Neural crest cell (in vitro differentiated cells): ENCODE measurements around the gene PIP5K1B. TPM values are rescaled to one million over a fixed set of nuclear protein-coding genes. Genes with fewer than 3 reads are reported as not detected.

Experiments used
- DNase-seq: peaks from one replicate; pipeline ENCODE4 v3.0.0; 2021; ENCODE audit warnings: low read depth, mixed read lengths, low spot score
- H3K27ac Mint-ChIP-seq: one replicate; pipeline ENCODE4 v1.8.0; 2021; ENCODE audit warnings: mild to moderate bottlenecking, mixed read lengths; ENCODE audit not compliant: unreplicated experiment
- H3K27me3 Mint-ChIP-seq: 2 replicates; pipeline ENCODE4 v1.8.0; 2021; ENCODE audit warnings: low read depth, mild to moderate bottlenecking, mixed read lengths
- H3K36me3 Mint-ChIP-seq: 2 replicates; pipeline ENCODE4 v1.8.0; 2021; ENCODE audit warnings: low read depth, mild to moderate bottlenecking, mixed read lengths
- H3K4me1 Mint-ChIP-seq: 2 replicates; pipeline ENCODE4 v1.8.0; 2021; ENCODE audit warnings: mixed read lengths
- H3K4me3 Mint-ChIP-seq: one replicate; pipeline ENCODE4 v1.8.0; 2021; ENCODE audit warnings: mild to moderate bottlenecking, mixed read lengths
- H3K9me3 Mint-ChIP-seq: 2 replicates; pipeline ENCODE4 v1.8.0; 2021; ENCODE audit warnings: mixed read lengths
- total RNA-seq: library from RNA; stranded (reverse); gene quantifications from 2 replicates; pipeline ENCODE4 v1.2.1, GENCODE V29; 2021
- TF ChIP-seq, protein P1 (sequence below): fragments of 200-600 bp; sonication (generic); conservative IDR thresholded peaks from 2 replicates; pipeline ENCODE4 v1.5.0; 2021; ENCODE audit warnings: antibody characterized with exemption, mild to moderate bottlenecking

PIP5K1B gene
- total RNA-seq, 1 donor from 2014 or later = 5.9 TPM

DNA sequence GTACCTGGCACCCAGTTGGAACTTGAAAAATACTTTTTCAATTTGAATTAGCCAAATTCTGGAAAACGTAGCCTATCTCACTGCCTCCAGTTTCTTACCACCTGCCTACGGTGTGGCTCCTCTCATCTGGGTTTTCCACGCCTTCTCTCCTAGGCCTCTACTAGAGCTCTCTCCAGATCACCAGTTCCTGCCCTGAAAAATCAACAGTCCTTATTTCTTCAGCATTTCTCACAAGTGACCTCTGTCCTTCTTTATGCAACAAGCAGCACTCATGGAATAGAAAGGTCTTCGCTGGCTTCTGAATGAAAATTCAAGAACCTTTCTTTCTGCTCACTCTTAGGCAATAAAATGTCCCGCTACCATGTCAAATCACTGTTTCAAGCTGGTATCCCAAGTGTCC lies 64.8 kb downstream of the PIP5K1B start:
- Mint-ChIP-seq H3K4me1 (peaks cover 16% of the 10 kb centered on the region), H3K36me3 (no peaks in the 10 kb centered on the region), H3K27ac (no peak overlapping the region), H3K4me3 (no peak overlapping the region), H3K27me3 (peaks cover 14% of the 10 kb centered on the region), H3K9me3 (no peaks in the 10 kb centered on the region)
- no peak for DNase-seq
- TF ChIP-seq, protein P1, sequence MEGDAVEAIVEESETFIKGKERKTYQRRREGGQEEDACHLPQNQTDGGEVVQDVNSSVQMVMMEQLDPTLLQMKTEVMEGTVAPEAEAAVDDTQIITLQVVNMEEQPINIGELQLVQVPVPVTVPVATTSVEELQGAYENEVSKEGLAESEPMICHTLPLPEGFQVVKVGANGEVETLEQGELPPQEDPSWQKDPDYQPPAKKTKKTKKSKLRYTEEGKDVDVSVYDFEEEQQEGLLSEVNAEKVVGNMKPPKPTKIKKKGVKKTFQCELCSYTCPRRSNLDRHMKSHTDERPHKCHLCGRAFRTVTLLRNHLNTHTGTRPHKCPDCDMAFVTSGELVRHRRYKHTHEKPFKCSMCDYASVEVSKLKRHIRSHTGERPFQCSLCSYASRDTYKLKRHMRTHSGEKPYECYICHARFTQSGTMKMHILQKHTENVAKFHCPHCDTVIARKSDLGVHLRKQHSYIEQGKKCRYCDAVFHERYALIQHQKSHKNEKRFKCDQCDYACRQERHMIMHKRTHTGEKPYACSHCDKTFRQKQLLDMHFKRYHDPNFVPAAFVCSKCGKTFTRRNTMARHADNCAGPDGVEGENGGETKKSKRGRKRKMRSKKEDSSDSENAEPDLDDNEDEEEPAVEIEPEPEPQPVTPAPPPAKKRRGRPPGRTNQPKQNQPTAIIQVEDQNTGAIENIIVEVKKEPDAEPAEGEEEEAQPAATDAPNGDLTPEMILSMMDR = no peak

DNA sequence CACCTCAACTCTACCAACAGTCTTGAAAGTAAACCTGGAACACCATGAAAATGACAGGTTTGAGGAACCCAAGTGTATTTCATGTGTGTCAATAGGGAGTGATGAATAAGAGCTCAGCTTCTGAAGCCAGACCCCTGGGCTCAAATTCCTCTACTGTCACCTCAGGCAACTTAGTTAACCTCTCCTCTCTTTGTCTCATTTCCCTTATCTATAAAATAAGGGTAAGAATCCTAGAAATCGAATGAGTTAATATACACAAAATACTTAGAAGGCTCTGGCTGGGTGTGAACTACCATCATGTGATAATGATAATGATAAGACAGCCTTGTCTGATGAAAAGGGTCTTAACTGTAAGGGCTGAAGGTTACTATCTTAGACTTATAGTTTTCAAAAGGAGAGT lies 66.3 kb downstream of the PIP5K1B start:
- H3K36me3 Mint-ChIP-seq = no peaks in the 10 kb centered on the region
- peaks cover 20% of the 10 kb centered on the region for H3K27me3 Mint-ChIP-seq

DNA sequence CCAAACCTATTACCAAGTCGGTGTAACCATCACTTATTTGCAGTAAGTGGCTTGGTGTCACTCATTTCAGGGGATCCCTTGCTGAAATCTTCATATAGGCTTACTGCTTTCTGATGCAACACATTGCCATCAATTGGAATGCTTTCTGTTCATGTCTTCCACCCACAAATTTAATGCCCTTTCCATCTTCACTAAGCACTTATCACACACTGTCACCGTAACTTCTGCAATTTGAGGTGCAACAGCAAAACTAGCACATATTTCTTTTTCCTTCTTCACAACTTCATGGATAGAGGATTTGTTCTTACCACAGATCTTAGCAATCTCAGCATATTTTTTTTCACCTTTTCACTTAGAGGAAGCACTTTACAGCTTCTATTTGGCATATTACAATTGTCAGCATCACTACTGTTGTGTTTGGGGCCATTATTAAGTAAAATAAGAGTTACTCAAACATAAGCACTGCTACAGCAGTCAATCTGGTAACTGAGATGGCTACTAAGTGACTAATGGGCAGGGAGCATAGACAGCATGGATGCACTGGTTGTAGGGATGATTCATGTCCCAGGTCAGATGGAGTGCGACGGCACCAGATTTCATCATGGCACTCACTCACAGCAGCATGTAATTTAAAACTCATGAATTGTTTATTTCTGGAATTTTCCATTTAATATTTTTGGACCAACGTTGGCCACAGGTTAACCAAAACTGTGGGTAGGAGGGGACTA lies 70.1 kb downstream of the PIP5K1B start:
- peaks cover 2% of the 10 kb centered on the region for H3K4me1 Mint-ChIP-seq
- no peaks in the 10 kb centered on the region for H3K36me3 Mint-ChIP-seq
- no peak for DNase-seq
- H3K27ac Mint-ChIP-seq = no peak overlapping the region
- TF ChIP-seq, protein P1 = no peak
- H3K4me3 Mint-ChIP-seq = no peak overlapping the region
- no peaks in the 10 kb centered on the region for H3K9me3 Mint-ChIP-seq
- H3K27me3 Mint-ChIP-seq = peaks cover 23% of the 10 kb centered on the region

More for the DNA sequence above, 66.3 kb downstream of the PIP5K1B start:
- Mint-ChIP-seq H3K9me3 (no peaks in the 10 kb centered on the region), H3K4me1 (peaks cover 16% of the 10 kb centered on the region), H3K27ac (no peak overlapping the region), H3K4me3 (no peak overlapping the region)
- DNase-seq = no peak
- TF ChIP-seq, protein P1 = no peak

DNA sequence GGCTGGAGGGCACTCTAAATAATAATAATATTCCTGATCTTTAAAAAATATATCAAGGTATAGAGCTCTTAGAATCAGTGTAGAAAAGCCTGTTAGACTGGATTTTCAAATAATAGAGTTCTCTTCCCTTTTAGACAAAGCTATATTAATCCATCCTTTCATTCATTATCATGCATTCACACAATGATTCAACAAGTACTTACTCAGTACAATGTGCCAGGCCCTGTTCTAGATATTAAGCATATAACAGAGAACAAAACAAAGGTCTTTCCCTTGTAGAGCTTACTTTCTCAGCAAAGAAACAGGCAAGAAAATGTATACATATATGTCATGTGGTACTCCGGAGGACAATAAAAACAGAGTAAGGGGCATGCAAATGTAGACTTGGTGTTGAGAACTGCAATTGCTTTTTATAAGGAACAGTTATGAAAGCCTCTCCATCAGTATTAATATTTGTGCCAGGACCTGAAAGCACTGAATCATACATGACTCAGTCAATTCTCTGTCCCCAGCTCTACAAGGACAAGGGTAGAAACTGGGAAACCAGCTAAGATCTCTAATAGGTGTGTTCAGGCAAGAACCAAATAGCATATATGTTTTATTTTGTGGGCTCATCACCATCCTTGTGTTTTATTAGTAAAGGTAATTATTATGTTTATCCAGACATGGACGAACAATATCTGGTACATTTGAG lies 72.2 kb downstream of the PIP5K1B start:
- peaks cover 22% of the 10 kb centered on the region for H3K27me3 Mint-ChIP-seq
- H3K9me3 Mint-ChIP-seq = no peaks in the 10 kb centered on the region
- DNase-seq = no peak
- H3K27ac Mint-ChIP-seq = no peak overlapping the region
- TF ChIP-seq, protein P1 = no peak
- H3K4me1 Mint-ChIP-seq = peaks cover 6% of the 10 kb centered on the region
- no peaks in the 10 kb centered on the region for H3K36me3 Mint-ChIP-seq
- peak overlapping the region; percentile 29 for H3K4me3 Mint-ChIP-seq

DNA sequence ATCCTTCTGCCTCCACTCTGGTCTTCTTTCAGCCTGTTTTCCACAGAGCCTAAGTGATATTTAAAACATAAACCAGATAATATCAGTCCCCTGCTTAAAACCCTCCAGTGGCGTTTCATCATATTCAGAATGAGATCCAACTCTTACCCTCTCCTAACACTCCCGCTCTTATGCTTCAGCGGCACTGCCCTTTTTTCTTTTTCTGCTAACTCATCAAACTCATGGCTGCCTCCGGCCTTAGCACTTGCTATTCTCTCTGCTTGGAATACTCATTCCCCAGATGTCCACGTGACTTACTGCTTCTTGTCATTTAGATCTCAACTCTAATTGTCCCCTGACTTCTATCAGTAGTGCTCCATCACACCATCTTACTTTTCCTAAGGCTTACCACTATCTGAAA lies 73.6 kb downstream of the PIP5K1B start:
- no peak for DNase-seq
- H3K4me1 Mint-ChIP-seq = peaks cover 6% of the 10 kb centered on the region
- TF ChIP-seq, protein P1 = no peak
- H3K36me3 Mint-ChIP-seq = no peaks in the 10 kb centered on the region
- H3K27ac Mint-ChIP-seq = no peak overlapping the region
- peaks cover 9% of the 10 kb centered on the region for H3K27me3 Mint-ChIP-seq
- H3K9me3 Mint-ChIP-seq = no peaks in the 10 kb centered on the region
- no peak overlapping the region for H3K4me3 Mint-ChIP-seq
